ENCODE results near the gene C1QA. TPM values are rescaled to one million over a fixed set of nuclear protein-coding genes. Genes with fewer than 3 reads are reported as not detected.

The C1QA gene
- total RNA-seq, 5 donors from 2014 or later (not counting 1 experiment from before 2014, with no cell fraction given): 0.33 to 1.3 (median 0.93) TPM; not detected in 1

GRCh38 chr1:22609291-22609690, 27.1 kb upstream of the C1QA start:
- Mint-ChIP-seq H3K27ac (no peak overlapping the region), H3K4me3 (no peak overlapping the region), H3K27me3 (peaks cover 24 to 60% of the 10 kb centered on the region in 2 donors), H3K36me3 (no peaks in the 10 kb centered on the region), H3K4me1 (no peaks in the 10 kb centered on the region), H3K9me3 (no peaks in the 10 kb centered on the region)
- Histone ChIP-seq H3K27me3 (replicated peaks in 1 of 2; ENCODE audit: control insufficient read depth in 2 of 2, extremely low read depth in 1 of 2, insufficient read depth in 2 of 2, low read length in 1 of 2) (peaks cover 0 to 45% of the 10 kb centered on the region in 2 experiments), H3K4me1 (ENCODE audit: control insufficient read depth in 1 of 2, extremely low read depth in 1 of 2, insufficient read depth in 2 of 2, low read length in 2 of 2) (no peaks in the 10 kb centered on the region), H3K36me3 (ENCODE audit: control insufficient read depth in 2 of 2, extremely low read depth in 1 of 2, insufficient read depth in 1 of 2, low read length in 1 of 2) (no peaks in the 10 kb centered on the region), H3K27ac (ENCODE audit: low read length) (no peak overlapping the region), H3K9me3 (no peaks in the 10 kb centered on the region), H3K4me3 (ENCODE audit: control insufficient read depth in 1 of 2, extremely low read depth in 1 of 2, low read length in 1 of 2) (no peak overlapping the region)
- ChIA-PET POLR2A (no interaction called here), CTCF (no interaction called here)
- ATAC-seq (replicated peaks in 1 of 4): no peak
- WGBS (ENCODE audit: insufficient coverage): 20% methylated on average over 1 of the region's 6 CpGs
- no peak for DNase-seq

GRCh38 chr1:22611530-22611947, 24.9 kb upstream of the C1QA start:
- no peaks in the 10 kb centered on the region for H3K36me3 ChIP-seq (ENCODE audit: control insufficient read depth in 2 of 2, extremely low read depth in 1 of 2, insufficient read depth in 1 of 2, low read length in 1 of 2)
- Mint-ChIP-seq H3K27ac (no peak overlapping the region), H3K4me3 (no peak overlapping the region), H3K27me3 (peaks cover 28 to 52% of the 10 kb centered on the region in 2 donors), H3K36me3 (no peaks in the 10 kb centered on the region), H3K4me1 (no peaks in the 10 kb centered on the region), H3K9me3 (no peaks in the 10 kb centered on the region)
- no peak overlapping the region for H3K4me3 ChIP-seq (ENCODE audit: control insufficient read depth in 1 of 2, extremely low read depth in 1 of 2, low read length in 1 of 2)
- ATAC-seq (replicated peaks in 1 of 4) (no peak), DNase-seq (peak in 5 of 35 experiments; percentile 6 to 21 (median 12))
- peaks cover 0 to 55% of the 10 kb centered on the region in 2 experiments for H3K27me3 ChIP-seq (replicated peaks in 1 of 2; ENCODE audit: control insufficient read depth in 2 of 2, extremely low read depth in 1 of 2, insufficient read depth in 2 of 2, low read length in 1 of 2)
- ChIA-PET CTCF (no interaction called here), POLR2A (no interaction called here)
- no peaks in the 10 kb centered on the region for H3K4me1 ChIP-seq (ENCODE audit: control insufficient read depth in 1 of 2, extremely low read depth in 1 of 2, insufficient read depth in 2 of 2, low read length in 2 of 2)
- H3K27ac ChIP-seq (ENCODE audit: low read length): no peak overlapping the region
- WGBS (ENCODE audit: insufficient coverage): 45% methylated on average over 4 of the region's 7 CpGs
- no peaks in the 10 kb centered on the region for H3K9me3 ChIP-seq

- Histone ChIP-seq H3K27ac (ENCODE audit: low read length) (no peak overlapping the region), H3K27me3 (replicated peaks in 1 of 2; ENCODE audit: control insufficient read depth in 2 of 2, extremely low read depth in 1 of 2, insufficient read depth in 2 of 2, low read length in 1 of 2) (peaks cover 0 to 60% of the 10 kb centered on the region in 2 experiments), H3K4me1 (ENCODE audit: control insufficient read depth in 1 of 2, extremely low read depth in 1 of 2, insufficient read depth in 2 of 2, low read length in 2 of 2) (no peaks in the 10 kb centered on the region), H3K4me3 (ENCODE audit: control insufficient read depth in 1 of 2, extremely low read depth in 1 of 2, low read length in 1 of 2) (no peak overlapping the region), H3K36me3 (ENCODE audit: control insufficient read depth in 2 of 2, extremely low read depth in 1 of 2, insufficient read depth in 1 of 2, low read length in 1 of 2) (no peaks in the 10 kb centered on the region), H3K9me3 (no peaks in the 10 kb centered on the region)
- WGBS (ENCODE audit: insufficient coverage): 39% methylated on average over 7 of the region's 12 CpGs
- Mint-ChIP-seq H3K27ac (no peak overlapping the region), H3K4me1 (no peaks in the 10 kb centered on the region), H3K27me3 (peaks cover 36 to 56% of the 10 kb centered on the region in 2 donors), H3K36me3 (no peaks in the 10 kb centered on the region), H3K9me3 (no peaks in the 10 kb centered on the region), H3K4me3 (no peak overlapping the region)
- ChIA-PET POLR2A (no interaction called here), CTCF (interaction anchor here in 1 of 2 donors (0.6 kb wide), 1 partner anchor 47 kb away, joined by 3 read pairs; no protein-coding TSS in a partner anchor)
- ATAC-seq (replicated peaks in 1 of 4) (no peak), DNase-seq (no peak)
Observed at GRCh38 chr1:22612671-22613571, 23.5 kb upstream of the C1QA start.

GRCh38 chr1:22613572-22613918, 22.9 kb upstream of the C1QA start:
- WGBS (ENCODE audit: insufficient coverage): 60% methylated on average over 4 of the region's 5 CpGs
- H3K27ac ChIP-seq (ENCODE audit: low read length): no peak overlapping the region
- Mint-ChIP-seq H3K27me3 (peaks cover 30 to 52% of the 10 kb centered on the region in 2 donors), H3K27ac (no peak overlapping the region), H3K9me3 (no peaks in the 10 kb centered on the region), H3K4me3 (no peak overlapping the region), H3K4me1 (no peaks in the 10 kb centered on the region), H3K36me3 (no peaks in the 10 kb centered on the region)
- no peaks in the 10 kb centered on the region for H3K4me1 ChIP-seq (ENCODE audit: control insufficient read depth in 1 of 2, extremely low read depth in 1 of 2, insufficient read depth in 2 of 2, low read length in 2 of 2)
- H3K4me3 ChIP-seq (ENCODE audit: control insufficient read depth in 1 of 2, extremely low read depth in 1 of 2, low read length in 1 of 2): no peak overlapping the region
- peaks cover 0 to 63% of the 10 kb centered on the region in 2 experiments for H3K27me3 ChIP-seq (replicated peaks in 1 of 2; ENCODE audit: control insufficient read depth in 2 of 2, extremely low read depth in 1 of 2, insufficient read depth in 2 of 2, low read length in 1 of 2)
- POLR2A ChIA-PET: no interaction called here
- no peaks in the 10 kb centered on the region for H3K9me3 ChIP-seq
- no peaks in the 10 kb centered on the region for H3K36me3 ChIP-seq (ENCODE audit: control insufficient read depth in 2 of 2, extremely low read depth in 1 of 2, insufficient read depth in 1 of 2, low read length in 1 of 2)
- DNase-seq: no peak
- no peak for ATAC-seq (replicated peaks in 1 of 4)
- CTCF ChIA-PET: no interaction called here

GRCh38 chr1:22613951-22614350, 22.5 kb upstream of the C1QA start:
- Histone ChIP-seq H3K27me3 (replicated peaks in 1 of 2; ENCODE audit: control insufficient read depth in 2 of 2, extremely low read depth in 1 of 2, insufficient read depth in 2 of 2, low read length in 1 of 2) (peaks cover 0 to 67% of the 10 kb centered on the region in 2 experiments), H3K9me3 (no peaks in the 10 kb centered on the region), H3K4me3 (ENCODE audit: control insufficient read depth in 1 of 2, extremely low read depth in 1 of 2, low read length in 1 of 2) (no peak overlapping the region), H3K4me1 (ENCODE audit: control insufficient read depth in 1 of 2, extremely low read depth in 1 of 2, insufficient read depth in 2 of 2, low read length in 2 of 2) (no peaks in the 10 kb centered on the region), H3K27ac (ENCODE audit: low read length) (no peak overlapping the region), H3K36me3 (ENCODE audit: control insufficient read depth in 2 of 2, extremely low read depth in 1 of 2, insufficient read depth in 1 of 2, low read length in 1 of 2) (no peaks in the 10 kb centered on the region)
- H3K27me3 Mint-ChIP-seq: peaks cover 29 to 50% of the 10 kb centered on the region in 2 donors
- POLR2A ChIA-PET: no interaction called here
- no peaks in the 10 kb centered on the region for H3K4me1 Mint-ChIP-seq
- CTCF ChIA-PET: no interaction called here
- H3K36me3 Mint-ChIP-seq: no peaks in the 10 kb centered on the region
- WGBS (ENCODE audit: insufficient coverage): 55% methylated on average over 12 of the region's 12 CpGs
- no peak overlapping the region for H3K4me3 Mint-ChIP-seq
- H3K9me3 Mint-ChIP-seq: no peaks in the 10 kb centered on the region
- H3K27ac Mint-ChIP-seq: no peak overlapping the region
- ATAC-seq (replicated peaks in 1 of 4) (no peak), DNase-seq (no peak)

GRCh38 chr1:22615886-22616285, 20.5 kb upstream of the C1QA start:
- no peak overlapping the region for H3K4me3 ChIP-seq (ENCODE audit: control insufficient read depth in 1 of 2, extremely low read depth in 1 of 2, low read length in 1 of 2)
- Mint-ChIP-seq H3K4me1 (no peaks in the 10 kb centered on the region), H3K36me3 (no peaks in the 10 kb centered on the region), H3K9me3 (no peaks in the 10 kb centered on the region), H3K27me3 (peaks cover 37 to 48% of the 10 kb centered on the region in 2 donors), H3K27ac (no peak overlapping the region), H3K4me3 (no peak overlapping the region)
- WGBS (ENCODE audit: insufficient coverage): 71% methylated on average over 2 of the region's 2 CpGs
- no peaks in the 10 kb centered on the region for H3K4me1 ChIP-seq (ENCODE audit: control insufficient read depth in 1 of 2, extremely low read depth in 1 of 2, insufficient read depth in 2 of 2, low read length in 2 of 2)
- DNase-seq: no peak
- ChIA-PET CTCF (no interaction called here), POLR2A (no interaction called here)
- ATAC-seq (replicated peaks in 1 of 4): no peak
- H3K27ac ChIP-seq (ENCODE audit: low read length): no peak overlapping the region
- no peaks in the 10 kb centered on the region for H3K9me3 ChIP-seq
- H3K36me3 ChIP-seq (ENCODE audit: control insufficient read depth in 2 of 2, extremely low read depth in 1 of 2, insufficient read depth in 1 of 2, low read length in 1 of 2): no peaks in the 10 kb centered on the region
- peaks cover 0 to 72% of the 10 kb centered on the region in 2 experiments for H3K27me3 ChIP-seq (replicated peaks in 1 of 2; ENCODE audit: control insufficient read depth in 2 of 2, extremely low read depth in 1 of 2, insufficient read depth in 2 of 2, low read length in 1 of 2)
